Transverse colon (tissue), 4 donors: ENCODE measurements around the gene PODXL. TPM values are rescaled to one million over a fixed set of nuclear protein-coding genes. Genes with fewer than 3 reads are reported as not detected.

Source experiments
- DNase-seq: peaks from one replicate; pipeline ENCODE4 v3.0.0-alpha.2; 2019
- H3K27ac ChIP-seq, 4 donors: fragments of 200-600 bp; sonication (generic); 2 replicates each; pipeline ENCODE4 v1.5.1; 2016 to 2018; ENCODE audit warnings: inconsistent platforms in 4 of 4
- H3K27me3 ChIP-seq: fragments of 200-600 bp; sonication (generic); 2 replicates; pipeline ENCODE4 v1.5.1; 2017; ENCODE audit warnings: inconsistent platforms
- H3K36me3 ChIP-seq, 4 donors: fragments of 200-600 bp; sonication (generic); 2 replicates each; pipeline ENCODE4 v1.5.1; 2017 to 2019; ENCODE audit warnings: inconsistent platforms in 4 of 4
- H3K4me1 ChIP-seq, 4 donors: fragments of 200-600 bp; sonication (generic); 2 replicates each; pipeline ENCODE4 v1.5.1; 2017 to 2020; ENCODE audit warnings: inconsistent platforms in 4 of 4
- H3K4me3 ChIP-seq, 4 donors: fragments of 200-600 bp; sonication (generic); 1 replicate in 1 of 4; 2 replicates in 3 of 4; pipeline versions ENCODE4 v1.5.1 to v1.6.1; 2017 to 2019; ENCODE audit warnings: inconsistent platforms in 4 of 4
- H3K9me3 ChIP-seq, 2 donors: fragments of 200-600 bp; sonication (generic); 2 replicates each; pipeline ENCODE4 v1.5.1; 2017 to 2019; ENCODE audit warnings: inconsistent platforms in 2 of 2
- EP300 ChIP-seq: sonication (generic); formaldehyde crosslinking; IDR thresholded peaks from one replicate; pipeline ENCODE4 v1.6.1; 2017; ENCODE audit warnings: antibody characterized with exemption, low read depth
- POLR2A ChIP-seq: fragments of 450-650 bp; IDR thresholded peaks from one replicate; pipeline ENCODE4 v1.6.1; 2016; ENCODE audit warnings: antibody characterized with exemption, mild to moderate bottlenecking, moderate library complexity
- POLR2AphosphoS5 ChIP-seq, 3 donors: sonication (generic); formaldehyde crosslinking; IDR thresholded peaks; one replicate each; pipeline ENCODE4 v1.6.1; 2016; ENCODE audit warnings: antibody characterized with exemption in 3 of 3
- WGBS, 2 donors: methylation state at CpG; one replicate each; pipeline ENCODE4 v1.1.5; 2018; ENCODE audit warnings: low coverage in 1 of 2; 5-methylcytosine and 5-hydroxymethylcytosine counted together
- in situ Hi-C, 4 donors: fragments of 200-750 bp; cut with MboI; loops; one replicate each; pipeline versions ENCODE4 v1.15.0 to v1.15.1; 2017; ENCODE audit warnings: low sequenced_read_pairs in 3 of 4, low pct_ligation_motif_present in 1 of 4, low pct_unique_long_range_greater_than_20kb in 1 of 4
- intact Hi-C: fragments of 100-400 bp; cut with DNase I; formaldehyde crosslinking; loops from one replicate; pipeline ENCODE4 v1.15.1; 2023; ENCODE audit warnings: low total_unique reads
- total RNA-seq, 4 donors: library from RNA; depleted of rRNA; stranded (reverse); fragments of >200 nt; gene quantifications; one replicate each; pipeline ENCODE4 v1.1.0, GENCODE V29; 2016
- TF ChIP-seq, protein P1 (sequence below), 5 experiments: fragments of 200-600 bp in 3 of 5; fragments of 450-650 bp in 2 of 5; sonication (generic) in 3 of 5; IDR thresholded peaks; 1 replicate in 2 of 5; 2 replicates in 3 of 5; pipeline ENCODE4 v1.5.1; 2016 to 2017; ENCODE audit warnings: antibody characterized with exemption in 5 of 5, inconsistent platforms in 3 of 5, mild to moderate bottlenecking in 2 of 5, moderate library complexity in 1 of 5

The PODXL gene
- total RNA-seq, 4 donors from 2014 or later = 11.7 to 25.8 (median 16.1) TPM

DNA sequence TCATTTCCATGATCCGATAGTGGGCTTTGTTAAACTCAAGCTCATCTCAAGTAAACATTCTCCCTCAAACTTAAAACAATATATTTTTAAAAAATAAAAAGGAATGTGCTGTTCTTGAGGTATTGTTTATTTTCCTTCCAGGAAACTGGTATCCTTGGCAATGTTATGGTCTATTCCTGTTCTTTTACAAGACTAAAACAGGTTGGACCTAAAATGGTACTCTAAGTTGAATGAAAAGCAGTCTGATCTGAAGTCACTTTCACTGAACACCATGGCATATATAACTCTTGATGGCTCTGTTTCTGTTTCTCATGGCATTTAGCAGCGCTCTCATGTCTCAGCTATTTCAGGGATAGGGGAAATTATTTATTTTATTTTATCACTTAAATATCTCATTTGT lies 70.1 kb downstream of the PODXL start:
- Histone ChIP-seq H3K9me3 (no peaks in the 10 kb centered on the region), H3K36me3 (peaks cover 0 to 19% (median 3%) of the 10 kb centered on the region in 4 donors), H3K27me3 (no peaks in the 10 kb centered on the region), H3K4me1 (no peaks in the 10 kb centered on the region), H3K4me3 (no peak overlapping the region), H3K27ac (no peak overlapping the region)
- no peak for DNase-seq
- in situ Hi-C loops (no loop called here), intact Hi-C loops (no loop called here)
- TF ChIP-seq EP300 = no peak
- no peak for TF ChIP-seq POLR2AphosphoS5 (IDR thresholded peaks at IDR 0.05)
- TF ChIP-seq, protein P1, sequence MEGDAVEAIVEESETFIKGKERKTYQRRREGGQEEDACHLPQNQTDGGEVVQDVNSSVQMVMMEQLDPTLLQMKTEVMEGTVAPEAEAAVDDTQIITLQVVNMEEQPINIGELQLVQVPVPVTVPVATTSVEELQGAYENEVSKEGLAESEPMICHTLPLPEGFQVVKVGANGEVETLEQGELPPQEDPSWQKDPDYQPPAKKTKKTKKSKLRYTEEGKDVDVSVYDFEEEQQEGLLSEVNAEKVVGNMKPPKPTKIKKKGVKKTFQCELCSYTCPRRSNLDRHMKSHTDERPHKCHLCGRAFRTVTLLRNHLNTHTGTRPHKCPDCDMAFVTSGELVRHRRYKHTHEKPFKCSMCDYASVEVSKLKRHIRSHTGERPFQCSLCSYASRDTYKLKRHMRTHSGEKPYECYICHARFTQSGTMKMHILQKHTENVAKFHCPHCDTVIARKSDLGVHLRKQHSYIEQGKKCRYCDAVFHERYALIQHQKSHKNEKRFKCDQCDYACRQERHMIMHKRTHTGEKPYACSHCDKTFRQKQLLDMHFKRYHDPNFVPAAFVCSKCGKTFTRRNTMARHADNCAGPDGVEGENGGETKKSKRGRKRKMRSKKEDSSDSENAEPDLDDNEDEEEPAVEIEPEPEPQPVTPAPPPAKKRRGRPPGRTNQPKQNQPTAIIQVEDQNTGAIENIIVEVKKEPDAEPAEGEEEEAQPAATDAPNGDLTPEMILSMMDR (IDR thresholded peaks at IDR 0.05) = no peak
- WGBS, 2 donors = 92% methylated on average over 2 of the region's 2 CpGs

DNA sequence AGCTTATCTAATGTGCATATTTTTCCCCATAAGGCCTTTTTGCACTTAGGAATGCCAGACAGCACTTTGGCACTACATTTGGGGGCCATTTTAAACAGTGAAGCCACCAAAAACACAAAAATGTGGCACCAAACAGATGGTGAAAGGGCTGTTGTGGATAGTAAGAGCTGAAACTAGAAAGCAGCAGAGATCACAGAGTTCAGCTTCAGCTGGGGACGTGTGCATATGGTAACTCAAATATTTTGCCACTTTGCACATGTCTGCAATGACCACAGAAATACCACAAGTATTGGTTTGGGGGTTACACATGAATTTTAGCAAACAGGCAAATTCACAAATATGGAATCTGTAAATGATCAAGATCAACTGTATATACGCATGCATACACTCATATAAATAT lies 72.8 kb downstream of the PODXL start:
- no peaks in the 10 kb centered on the region for H3K4me1 ChIP-seq

DNA sequence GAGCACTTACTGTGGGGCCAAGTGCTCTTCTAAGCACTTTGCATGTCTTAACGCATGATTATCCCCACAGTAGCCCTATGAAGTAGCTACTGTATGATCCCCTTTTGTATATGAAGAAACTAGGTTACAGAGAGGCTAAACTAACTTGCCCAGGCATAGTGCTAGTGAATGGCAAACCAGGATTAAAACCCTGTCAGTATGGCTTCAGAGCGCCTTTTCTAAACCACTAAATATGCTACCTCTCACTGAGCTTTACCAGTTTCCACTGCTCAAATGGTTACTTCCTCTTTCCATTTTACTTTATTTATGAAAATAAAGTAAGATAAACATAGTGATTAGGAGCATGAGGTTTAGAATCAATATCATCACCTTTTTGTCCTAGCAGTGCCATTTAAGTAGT lies 73.6 kb downstream of the PODXL start:
- DNase-seq = no peak
- Histone ChIP-seq H3K9me3 (no peaks in the 10 kb centered on the region), H3K4me3 (no peak overlapping the region), H3K36me3 (peaks cover 0 to 19% (median 3%) of the 10 kb centered on the region in 4 donors), H3K4me1 (no peaks in the 10 kb centered on the region), H3K27ac (no peak overlapping the region), H3K27me3 (no peaks in the 10 kb centered on the region)
- intact Hi-C loops = no loop called here
- TF ChIP-seq POLR2A = no peak
- TF ChIP-seq POLR2AphosphoS5 (IDR thresholded peaks at IDR 0.05) = no peak
- TF ChIP-seq EP300 = no peak
- TF ChIP-seq, protein P1 (IDR thresholded peaks at IDR 0.05) = no peak
- 92 to 100% methylated on average over 1 to 2 of the region's 2 CpGs for WGBS, 2 donors
- in situ Hi-C loops = no loop called here

More for the DNA sequence above, 72.8 kb downstream of the PODXL start:
- Histone ChIP-seq H3K36me3 (peaks cover 0 to 19% (median 3%) of the 10 kb centered on the region in 4 donors), H3K27me3 (no peaks in the 10 kb centered on the region), H3K9me3 (no peaks in the 10 kb centered on the region), H3K27ac (no peak overlapping the region), H3K4me3 (no peak overlapping the region)
- in situ Hi-C loops = no loop called here
- TF ChIP-seq, protein P1 (IDR thresholded peaks at IDR 0.05) = no peak
- TF ChIP-seq EP300 (no peak), POLR2AphosphoS5 (IDR thresholded peaks at IDR 0.05) (no peak), POLR2A (no peak)
- WGBS, 2 donors = 87 to 92% methylated on average over 1 to 2 of the region's 2 CpGs
- intact Hi-C loops = no loop called here
- DNase-seq = no peak

DNA sequence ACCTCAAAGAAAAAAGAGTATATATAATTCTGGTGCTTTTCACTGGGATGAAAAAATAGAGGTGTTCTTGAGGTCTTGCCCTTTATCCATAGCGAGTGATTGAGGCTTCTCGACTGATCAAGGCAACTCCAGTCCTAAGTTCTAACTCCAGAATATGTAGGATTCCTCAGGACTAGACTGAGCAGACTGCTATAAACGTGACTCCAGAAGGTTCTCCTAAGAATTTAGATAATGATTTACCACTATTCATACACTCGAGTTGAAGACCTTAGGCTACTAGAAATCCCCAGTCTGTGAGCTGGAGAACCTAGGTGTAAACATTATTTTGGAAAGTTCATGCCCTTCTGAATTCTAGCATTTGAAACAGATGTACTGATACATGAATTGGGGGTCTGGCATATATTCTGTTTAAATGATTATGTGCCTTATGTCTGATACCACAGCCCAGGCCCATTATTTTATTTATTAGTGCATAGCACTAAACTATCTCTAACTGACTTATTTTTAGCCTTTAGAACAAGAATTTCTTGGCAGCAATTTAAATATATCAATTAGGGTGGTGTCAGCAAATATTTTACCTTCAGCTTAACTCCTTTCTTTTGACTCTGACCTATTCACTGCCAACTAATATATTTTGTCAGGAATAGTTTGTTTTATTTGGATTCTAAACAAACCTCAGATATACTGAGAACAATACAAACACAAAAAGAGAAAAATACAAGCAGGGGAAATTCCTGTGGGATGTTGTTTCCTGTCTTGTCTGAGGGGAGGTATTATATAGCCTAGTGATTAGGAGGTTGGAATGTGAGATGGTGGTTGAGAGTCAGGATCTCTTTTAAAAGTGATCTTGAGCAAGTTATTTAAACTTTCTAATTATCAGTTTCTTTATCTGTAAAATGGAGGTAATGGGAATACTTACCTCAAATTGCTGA lies 75.8 kb downstream of the PODXL start:
- TF ChIP-seq EP300 (no peak), POLR2A (no peak), POLR2AphosphoS5 (IDR thresholded peaks at IDR 0.05) (no peak)
- TF ChIP-seq, protein P1 (IDR thresholded peaks at IDR 0.05) = no peak
- in situ Hi-C loops (no loop called here), intact Hi-C loops (no loop called here)
- Histone ChIP-seq H3K9me3 (no peaks in the 10 kb centered on the region), H3K4me1 (no peaks in the 10 kb centered on the region), H3K27me3 (no peaks in the 10 kb centered on the region), H3K4me3 (no peak overlapping the region), H3K36me3 (peaks cover 0 to 23% (median 0%) of the 10 kb centered on the region in 4 donors), H3K27ac (no peak overlapping the region)
- DNase-seq = no peak
- WGBS, 2 donors = 50% methylated on average over 4 of the region's 4 CpGs; no CpG with 5 or more reads in 1 of the 2 donors
